T-helper 2 cell treated with Interferon-gamma antibody and Interleukin-4, amounts not matched to agents 100 ng/mL and 5 ng/mL, for 36 hours (primary cell): ENCODE measurements around the gene CBX4. TPM values are rescaled to one million over a fixed set of nuclear protein-coding genes. Genes with fewer than 3 reads are reported as not detected.

Experiments
- intact Hi-C: fragments of 100-400 bp; cut with micrococcal nuclease; formaldehyde crosslinking; loops from one replicate; pipeline ENCODE4 v1.15.1; 2023
- total RNA-seq: library from RNA; stranded (reverse); gene quantifications from 2 replicates; pipeline ENCODE4 v1.2.3, GENCODE V29; 2022

Gene CBX4
- total RNA-seq, 1 donor from 2014 or later = 30.9 TPM

DNA sequence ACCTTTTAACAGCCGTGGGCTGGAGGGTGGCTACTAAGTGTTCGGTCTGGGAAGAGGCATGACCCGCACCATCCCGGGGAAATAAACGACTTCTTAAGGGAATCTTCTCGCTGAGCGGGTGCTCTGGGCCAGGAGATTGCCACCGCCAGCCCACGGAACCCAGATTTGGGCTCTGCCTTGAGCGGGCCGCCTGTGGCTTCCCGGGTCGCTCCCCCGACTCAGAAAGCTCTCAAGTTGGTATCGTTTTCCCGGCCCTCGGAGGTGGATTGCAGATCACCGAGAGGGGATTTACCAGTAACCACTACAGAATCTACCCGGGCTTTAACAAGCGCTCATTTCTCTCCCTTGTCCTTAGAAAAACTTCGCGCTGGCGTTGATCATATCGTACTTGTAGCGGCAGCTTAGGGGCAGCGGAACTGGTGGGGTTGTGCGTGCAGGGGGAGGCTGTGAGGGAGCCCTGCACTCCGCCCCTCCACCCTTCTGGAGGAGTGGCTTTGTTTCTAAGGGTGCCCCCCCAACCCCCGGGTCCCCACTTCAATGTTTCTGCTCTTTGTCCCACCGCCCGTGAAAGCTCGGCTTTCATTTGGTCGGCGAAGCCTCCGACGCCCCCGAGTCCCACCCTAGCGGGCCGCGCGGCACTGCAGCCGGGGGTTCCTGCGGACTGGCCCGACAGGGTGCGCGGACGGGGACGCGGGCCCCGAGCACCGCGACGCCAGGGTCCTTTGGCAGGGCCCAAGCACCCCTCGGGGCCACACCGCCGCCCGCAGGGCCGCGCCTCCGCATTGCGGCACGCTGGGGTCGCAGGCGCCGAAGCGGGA, 3.6 kb upstream of the CBX4 start:
- intact Hi-C loops = no loop called here

DNA sequence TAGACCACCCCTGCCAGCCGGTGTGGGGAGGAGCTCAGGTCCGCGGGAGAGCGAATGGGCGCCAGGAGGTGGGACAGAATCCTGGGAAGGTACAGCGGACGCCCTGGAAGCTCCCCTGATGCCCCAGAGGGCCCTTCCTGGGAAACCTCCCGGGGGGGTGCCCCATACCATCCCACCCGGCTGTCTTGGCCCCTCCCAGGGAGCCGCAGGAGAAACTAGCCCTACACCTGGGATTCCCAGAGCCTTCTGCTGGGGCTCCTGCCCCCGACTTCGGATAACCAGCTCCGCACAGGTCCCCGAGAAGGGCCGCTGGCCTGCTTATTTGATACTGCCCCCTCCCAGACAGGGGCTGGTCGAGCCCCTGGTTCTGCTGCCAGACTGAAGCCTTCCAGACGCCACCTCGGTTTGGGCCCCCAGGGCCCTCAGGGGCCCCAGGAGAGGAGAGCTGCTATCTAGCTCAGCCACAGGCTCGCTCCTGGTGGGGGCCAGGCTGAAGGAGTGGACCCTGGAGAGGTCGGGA, 3.0 kb upstream of the CBX4 start:
- intact Hi-C loops = no loop called here

DNA sequence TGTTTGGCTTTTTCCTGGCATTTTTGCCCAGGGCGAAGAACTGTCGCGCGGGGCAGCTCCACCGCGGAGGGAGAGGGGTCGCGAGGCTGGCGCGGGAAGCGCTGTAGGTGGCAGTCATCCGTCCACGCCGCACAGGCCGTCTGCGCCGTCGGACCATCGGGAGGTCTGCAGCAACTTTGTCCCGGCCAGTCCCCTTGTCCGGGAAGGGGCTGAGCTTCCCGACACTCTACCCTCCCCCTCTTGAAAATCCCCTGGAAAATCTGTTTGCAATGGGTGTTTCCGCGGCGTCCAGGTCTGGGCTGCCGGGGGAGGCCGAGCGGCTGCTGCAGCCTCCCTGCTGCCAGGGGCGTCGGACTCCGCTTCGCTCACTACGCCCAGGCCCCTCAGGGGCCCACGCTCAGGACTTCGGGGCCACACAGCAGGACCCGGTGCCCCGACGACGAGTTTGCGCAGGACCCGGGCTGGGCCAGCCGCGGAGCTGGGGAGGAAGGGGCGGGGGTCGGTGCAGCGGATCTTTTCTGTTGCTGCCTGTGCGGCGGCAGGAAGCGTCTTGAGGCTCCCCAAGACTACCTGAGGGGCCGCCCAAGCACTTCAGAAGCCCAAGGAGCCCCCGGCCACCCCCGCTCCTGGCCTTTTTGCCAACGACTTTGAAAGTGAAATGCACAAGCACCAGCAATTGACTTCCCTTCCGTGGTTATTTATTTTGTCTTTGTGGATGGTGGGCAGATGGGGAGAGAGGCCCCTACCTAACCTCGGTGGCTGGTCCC, 2.3 kb upstream of the CBX4 start:
- intact Hi-C loops = no loop called here

DNA sequence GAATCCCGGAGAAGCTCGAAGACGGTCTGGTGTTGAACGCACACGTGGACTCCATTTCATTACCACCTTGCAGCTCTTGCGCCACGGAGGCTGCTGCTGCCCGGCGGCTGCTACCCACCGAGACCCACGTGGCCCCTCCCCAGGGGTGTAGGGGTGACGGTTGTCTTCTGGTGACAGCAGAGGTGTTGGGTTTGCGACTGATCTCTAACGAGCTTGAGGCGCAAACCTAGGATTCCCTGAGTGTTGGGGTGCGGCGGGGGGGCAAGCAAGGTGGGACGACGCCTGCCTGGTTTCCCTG, 1.7 kb upstream of the CBX4 start:
- intact Hi-C loops = no loop called here

DNA sequence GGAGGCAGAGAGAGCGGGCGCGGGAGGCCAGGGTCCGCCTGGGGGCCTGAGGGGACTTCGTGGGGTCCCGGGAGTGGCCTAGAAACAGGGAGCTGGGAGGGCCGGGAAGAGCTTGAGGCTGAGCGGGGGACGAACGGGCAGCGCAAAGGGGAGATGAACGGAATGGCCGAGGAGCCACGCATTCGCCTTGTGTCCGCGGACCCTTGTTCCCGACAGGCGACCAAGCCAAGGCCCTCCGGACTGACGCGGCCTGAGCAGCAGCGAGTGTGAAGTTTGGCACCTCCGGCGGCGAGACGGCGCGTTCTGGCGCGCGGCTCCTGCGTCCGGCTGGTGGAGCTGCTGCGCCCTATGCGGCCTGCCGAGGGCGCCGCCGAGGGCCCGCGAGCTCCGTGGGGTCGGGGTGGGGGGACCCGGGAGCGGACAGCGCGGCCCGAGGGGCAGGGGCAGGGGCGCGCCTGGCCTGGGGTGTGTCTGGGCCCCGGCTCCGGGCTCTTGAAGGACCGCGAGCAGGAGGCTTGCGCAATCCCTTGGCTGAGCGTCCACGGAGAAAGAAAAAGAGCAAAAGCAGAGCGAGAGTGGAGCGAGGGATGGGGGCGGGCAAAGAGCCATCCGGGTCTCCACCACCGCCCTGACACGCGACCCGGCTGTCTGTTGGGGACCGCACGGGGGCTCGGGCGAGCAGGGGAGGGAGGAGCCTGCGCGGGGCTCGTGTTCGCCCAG, 1.2 kb upstream of the CBX4 start:
- intact Hi-C loops = no loop called here

DNA sequence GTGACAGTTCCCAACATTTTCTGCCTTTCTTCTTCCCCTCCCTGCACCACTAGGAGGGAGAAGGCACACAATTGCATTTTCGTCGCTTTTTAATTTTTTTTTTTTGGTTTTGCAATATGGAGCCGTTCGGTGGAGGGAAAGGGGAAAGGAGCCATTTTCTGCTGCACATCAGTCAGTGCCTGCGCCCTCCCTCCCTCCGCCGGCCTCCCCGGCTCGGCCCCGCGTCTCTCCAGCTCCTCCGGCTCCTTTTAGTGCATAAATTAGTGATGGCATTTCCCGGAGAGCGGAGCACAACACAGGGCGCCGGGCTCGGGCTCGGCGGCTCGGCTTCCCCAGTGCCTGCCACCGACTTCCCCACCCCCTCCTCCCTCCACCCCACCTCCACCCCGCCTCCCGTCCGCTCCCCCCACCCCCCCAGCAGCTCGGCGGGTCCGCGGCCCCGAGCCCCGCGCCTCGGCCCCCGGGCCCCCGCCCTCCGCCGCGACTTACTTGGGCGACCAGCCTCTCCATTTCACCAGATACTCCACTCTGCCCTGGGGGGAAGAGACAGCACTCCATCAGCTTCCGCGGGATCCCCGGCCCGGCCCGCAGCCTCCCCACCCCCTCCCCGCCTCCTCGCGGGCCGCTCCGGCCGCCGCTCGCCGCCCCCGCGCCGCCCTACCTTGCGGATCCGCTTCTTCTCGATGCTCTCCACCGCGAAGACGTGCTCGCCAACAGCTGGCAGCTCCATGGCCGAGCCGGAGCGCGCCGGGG, 542 bp downstream of the CBX4 start:
- intact Hi-C loops = loop anchor here (1.0 to 2.0 kb wide), 4 partner anchors 28 to 158 kb away; partner anchors contain the start of gene CBX8

DNA sequence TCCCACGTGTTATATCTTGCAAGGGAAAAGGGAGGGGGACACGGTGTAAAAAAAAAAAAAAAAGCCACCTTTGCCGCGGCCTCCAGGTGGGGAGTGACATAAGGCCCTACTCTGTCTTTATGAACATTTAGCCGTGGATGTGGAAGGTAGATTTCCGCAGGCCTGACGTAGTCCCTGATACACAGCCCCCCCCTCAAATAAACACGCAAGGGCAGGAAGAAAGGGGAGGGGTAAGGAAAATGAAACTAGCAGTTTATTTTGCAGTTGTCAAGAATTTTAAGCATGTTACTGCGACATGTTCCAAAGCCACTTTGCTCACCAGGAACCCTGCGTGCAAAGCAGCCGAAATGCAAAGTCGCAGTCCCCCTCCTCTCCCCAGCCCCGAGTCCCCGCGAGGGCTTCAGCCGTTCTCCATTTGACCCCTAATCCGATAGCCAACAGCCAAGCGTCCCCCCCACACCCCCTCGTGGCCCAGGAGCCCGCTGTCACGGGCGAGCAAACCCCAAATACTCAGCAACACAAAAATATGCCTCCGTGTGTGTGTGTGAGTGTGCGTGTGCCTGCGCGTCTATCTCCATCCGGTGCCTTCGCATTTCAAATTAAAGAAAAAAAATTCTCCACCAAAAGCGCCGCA, 1.2 kb downstream of the CBX4 start:
- intact Hi-C loops = loop anchor here (1.0 to 2.0 kb wide), 3 partner anchors 41 to 159 kb away; partner anchors contain the start of gene CBX8

DNA sequence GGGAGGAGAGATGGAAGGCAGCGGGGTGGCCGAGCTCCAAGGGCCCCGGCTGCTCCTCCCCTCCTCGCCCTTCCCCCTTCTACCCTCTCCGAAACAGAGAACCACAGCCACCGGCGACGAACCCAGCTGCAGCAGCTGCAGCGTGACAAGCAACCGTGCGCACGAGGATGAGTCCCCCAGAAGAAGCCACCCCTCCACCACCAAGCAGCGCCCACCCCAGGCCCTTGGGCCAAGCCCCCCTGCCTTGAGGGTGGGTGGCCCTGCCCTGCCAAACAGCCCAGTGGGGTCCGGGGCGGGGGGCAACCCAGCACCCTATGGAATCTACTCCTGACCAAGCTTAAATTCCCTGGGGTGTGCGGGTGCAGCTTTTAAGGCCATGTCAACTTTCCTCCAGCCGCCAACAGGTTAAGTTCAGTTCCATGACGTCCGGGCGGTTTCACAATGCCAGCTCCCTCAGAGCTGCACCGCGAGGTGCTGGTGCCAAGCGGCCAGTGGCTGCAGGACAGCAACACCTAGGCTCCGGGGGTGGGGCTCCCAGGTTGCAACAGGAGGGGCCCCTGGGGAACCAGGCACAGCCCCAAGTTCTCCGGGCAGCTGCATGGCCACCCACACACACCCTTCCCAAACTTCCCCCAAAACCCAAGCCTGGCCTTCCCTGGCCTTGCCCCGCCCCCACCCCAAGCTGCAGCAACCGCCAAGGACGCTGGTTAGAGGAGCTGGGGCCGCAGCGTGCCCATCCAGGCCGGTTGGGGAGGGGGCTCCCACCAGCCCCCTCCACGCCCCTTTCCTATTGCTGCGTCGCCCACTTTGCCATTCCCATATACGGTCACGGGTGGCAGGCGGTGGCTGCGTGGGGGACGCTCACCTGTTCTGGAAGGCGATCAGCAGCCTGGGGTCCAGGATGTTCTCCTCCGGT, 2.0 kb downstream of the CBX4 start:
- intact Hi-C loops = no loop called here

DNA sequence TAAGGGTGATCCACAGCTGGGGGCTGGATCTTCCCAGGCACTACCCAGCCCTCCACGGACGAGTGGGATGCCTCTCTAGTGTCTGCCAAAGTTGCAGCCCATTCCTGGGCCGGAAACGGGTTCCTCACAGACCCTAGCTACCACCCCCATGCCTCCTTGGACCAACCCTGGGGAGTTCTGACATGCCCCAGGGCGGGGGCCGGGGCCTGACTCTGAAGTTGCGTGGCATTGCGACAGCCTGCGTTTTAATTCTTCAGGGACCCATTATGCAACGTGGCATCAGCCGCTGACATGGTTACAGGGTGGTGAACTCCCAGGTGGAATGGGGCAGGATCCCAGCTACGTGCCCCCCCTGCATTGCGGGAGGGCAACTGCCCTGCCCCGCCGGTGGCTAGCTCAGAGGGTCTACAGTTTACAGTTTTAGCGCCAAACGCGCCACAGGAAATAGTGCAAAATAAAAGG, 2.7 kb downstream of the CBX4 start:
- intact Hi-C loops = no loop called here

DNA sequence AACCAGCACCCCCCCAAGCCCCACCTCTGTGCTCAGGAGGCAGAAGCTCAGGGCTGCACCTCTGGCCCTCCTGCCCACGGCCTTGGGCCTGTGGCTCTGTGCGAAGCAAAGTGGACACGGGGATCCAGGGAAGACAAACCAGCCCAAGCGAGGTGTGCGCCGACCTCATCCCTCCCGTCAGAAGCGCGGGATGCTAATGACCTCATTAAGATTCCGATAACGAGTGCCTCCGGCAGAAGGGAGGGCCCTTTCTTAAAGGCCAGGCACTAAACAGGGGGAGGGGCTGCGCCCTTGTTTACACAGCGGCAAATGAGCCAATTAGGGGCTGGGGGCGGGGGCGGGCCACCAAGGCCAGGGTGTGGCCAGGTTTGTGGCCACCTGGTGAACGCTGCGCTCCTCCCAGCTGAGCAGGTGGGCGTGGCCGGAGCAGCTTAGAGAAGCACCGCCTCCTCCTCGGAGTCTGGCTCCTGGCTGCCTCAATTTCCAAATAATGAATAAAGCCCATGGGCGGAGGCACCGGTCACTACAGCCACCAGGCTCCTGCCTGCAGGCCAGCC, 3.2 kb downstream of the CBX4 start:
- intact Hi-C loops = no loop called here

DNA sequence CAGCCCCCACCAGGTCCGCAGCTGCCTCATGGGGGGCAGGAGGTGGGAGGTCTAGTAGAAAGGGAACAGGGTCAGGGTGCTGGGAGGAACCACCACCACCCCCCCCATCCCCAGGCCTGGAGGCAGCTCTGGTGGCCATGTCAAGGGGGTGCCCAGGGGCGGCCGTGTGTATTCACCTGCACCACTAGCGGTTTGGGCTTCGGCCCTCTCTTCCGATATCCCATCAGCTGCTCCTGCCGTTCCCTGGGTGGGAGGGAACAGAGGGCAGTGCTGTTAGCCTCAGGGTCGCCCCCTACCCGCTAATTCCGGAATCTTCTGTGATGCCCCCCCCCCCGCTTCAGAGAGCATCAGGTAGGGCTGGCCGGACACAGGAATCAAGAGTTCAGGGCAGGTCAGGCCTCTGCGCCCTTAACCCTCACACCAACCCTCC, 3.8 kb downstream of the CBX4 start:
- intact Hi-C loops = no loop called here

DNA sequence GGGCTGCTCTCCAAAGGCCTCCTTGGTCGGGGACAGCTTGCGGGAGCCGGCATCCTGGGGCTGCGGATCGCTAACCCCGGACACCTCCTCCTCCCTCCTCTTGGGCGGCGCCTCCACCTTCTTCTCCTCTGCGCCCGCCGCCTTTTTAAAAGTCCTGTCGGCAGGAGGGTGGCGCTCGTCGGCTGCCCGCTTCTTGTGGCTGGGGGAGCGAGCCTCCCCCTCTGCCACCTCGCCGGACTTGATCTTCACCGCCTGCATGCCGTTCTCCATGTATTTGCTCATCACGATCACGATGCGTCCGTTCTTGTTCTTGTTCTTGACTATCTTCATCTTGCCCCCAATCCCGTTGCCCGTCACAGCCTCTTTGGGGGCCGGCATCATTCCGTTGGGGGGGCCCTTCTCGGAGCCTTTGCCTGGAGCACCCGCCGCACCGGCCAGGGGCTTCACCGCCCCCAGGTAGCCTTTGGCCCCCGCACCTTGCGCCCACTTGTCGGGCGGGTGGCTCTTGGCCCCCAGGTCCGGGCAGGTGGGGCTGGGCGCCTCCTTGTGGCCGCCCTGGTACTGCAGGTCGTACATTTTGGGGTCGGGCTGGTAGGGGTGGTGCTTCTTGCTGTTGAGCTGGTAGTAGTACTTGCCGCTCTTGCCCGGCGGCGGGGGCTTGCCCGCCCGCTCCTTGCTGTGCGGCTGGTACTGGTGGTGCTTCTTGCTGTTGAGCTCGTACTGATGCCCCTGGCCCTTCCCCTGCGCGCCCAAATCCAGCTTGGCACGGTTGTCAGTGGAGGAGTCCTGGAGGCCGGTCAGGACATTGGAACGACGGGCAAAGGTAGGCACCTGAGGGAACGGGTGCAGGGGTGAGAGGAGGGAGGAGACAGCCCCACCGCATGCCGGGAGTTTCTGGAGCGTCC, 4.4 kb downstream of the CBX4 start:
- intact Hi-C loops = no loop called here

DNA sequence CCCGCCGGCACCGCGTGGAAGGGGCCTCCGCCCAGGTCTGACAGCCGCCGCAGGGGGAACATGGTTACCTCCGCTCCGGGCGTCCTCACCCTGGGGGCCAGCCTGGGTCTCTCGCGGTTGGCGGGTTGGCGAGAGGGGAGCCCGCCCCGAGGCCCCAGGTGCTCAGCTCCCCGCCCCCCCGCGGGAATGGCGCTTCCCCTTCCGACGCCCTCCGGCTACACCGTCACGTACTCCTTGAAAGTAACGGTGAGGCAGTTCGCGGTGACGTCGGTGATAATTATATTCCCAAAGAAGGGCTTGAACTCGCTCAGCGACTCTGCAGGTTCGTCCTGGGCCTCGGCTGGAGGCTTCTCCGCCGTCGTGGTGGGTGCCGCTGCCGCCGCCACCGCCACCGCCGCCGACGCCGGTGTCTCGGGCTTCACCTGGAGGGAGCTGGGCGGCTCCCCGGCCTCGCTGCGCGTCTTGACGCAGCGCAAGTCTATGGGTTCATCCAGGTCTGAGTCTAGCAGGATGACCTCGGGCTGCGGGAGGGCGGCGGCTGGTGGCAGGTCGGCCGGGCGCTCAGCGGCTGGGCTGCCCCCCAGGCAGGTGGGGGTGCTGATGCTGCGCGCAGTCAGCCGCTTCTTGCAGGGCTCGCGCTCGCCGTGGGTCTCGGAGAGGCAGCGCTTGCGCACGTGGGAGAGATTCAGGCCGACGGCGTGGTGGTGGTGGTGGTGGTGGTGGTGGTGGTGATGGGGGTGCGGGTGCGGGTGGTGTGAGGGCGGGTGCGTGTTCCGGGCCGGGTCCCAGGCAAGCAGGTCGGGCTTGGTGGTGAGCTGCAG, 5.3 kb downstream of the CBX4 start:
- intact Hi-C loops = no loop called here

DNA sequence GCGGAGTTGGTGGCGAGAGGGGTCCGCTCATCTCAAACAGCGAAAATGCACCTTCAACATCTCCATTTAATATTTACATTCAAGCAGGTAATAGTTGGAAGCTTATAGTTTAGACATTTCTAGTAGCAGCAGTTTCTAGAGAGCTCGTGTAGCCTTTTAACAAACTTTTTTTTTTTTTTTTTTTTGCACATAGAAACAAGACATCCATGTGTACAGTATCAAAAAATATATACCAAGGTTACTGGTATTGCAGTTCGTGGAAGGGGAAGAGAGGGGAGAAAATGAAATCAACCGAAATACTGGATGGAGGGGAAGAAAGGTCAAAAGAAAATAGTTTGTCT, 6.2 kb downstream of the CBX4 start:
- intact Hi-C loops = no loop called here

DNA sequence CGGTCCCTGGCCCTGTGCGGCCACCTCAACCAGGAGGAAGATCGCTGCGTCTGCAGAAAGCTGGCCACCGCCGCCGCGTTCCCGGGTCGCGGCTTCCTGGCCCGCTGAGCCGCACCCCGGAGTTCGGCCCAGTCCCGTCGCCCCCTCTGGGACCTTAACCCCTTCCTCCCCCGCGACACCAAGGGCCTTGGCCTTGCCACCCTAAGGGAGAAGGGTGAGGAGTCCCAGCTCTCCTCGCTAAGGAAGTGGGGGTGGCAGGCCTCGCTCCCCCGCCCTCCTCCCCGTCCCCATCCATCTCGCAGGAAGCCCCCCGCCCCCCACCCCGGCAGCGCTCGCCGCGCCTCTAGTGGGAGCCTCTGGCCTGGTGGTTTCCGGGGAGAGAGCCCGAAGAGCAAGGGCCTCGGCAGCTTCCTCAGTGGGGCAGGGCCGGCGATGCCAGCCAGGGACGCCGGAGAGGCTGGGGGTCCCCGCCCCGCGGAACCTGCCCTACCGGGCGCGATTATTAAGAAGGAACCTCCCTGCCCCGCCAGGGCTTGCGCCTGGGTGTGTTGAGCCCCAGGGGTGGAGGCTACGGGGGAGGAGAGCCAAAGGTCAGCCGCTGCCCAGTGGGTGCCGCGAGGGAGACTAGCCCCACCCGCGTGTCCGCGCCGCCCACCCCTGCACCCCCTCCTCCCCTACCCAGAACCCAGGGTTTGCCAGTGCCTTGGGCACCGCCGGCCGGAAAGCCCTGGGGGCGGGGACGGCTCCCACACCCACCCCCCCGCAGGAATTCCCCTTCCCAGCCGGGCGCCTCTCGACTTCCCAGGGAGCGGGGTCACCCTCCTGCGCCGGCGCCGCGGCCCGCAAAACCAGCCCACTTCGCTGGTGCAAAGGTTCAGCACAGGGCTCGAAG, 6.8 kb downstream of the CBX4 start:
- intact Hi-C loops = no loop called here
